Hepatocyte (in vitro differentiated cells): Measurements from ENCODE around the gene TMPRSS4. TPM values are rescaled to one million over a fixed set of nuclear protein-coding genes. Genes with fewer than 3 reads are reported as not detected.

Source experiments
- DNase-seq: peaks from one replicate; pipeline ENCODE4 v3.0.0-alpha.2; 2016; ENCODE audit warnings: low spot score
- H2AFZ ChIP-seq: fragments of 200-600 bp; sonication (generic); 2 replicates; pipeline ENCODE4 v1.6.0; 2016; ENCODE audit warnings: antibody characterized with exemption, mild to moderate bottlenecking
- H3K27ac ChIP-seq: fragments of 200-600 bp; sonication (generic); 2 replicates; pipeline ENCODE4 v1.5.1; 2016; ENCODE audit warnings: mild to moderate bottlenecking
- H3K27me3 ChIP-seq: fragments of 200-600 bp; sonication (generic); 2 replicates; pipeline ENCODE4 v1.6.1; 2016
- H3K36me3 ChIP-seq: fragments of 200-600 bp; sonication (generic); replicated peaks from 2 replicates; pipeline ENCODE4 v1.5.1; 2016; ENCODE audit warnings: low read depth; ENCODE audit not compliant: insufficient read depth
- H3K4me1 ChIP-seq: fragments of 200-600 bp; sonication (generic); 2 replicates; pipeline ENCODE4 v1.5.1; 2016; ENCODE audit warnings: mild to moderate bottlenecking, moderate library complexity; ENCODE audit not compliant: insufficient read depth
- H3K4me2 ChIP-seq: fragments of 200-600 bp; sonication (generic); 2 replicates; pipeline ENCODE4 v1.6.0; 2016
- H3K4me3 ChIP-seq: fragments of 200-600 bp; sonication (generic); 2 replicates; pipeline ENCODE4 v1.5.1; 2016; ENCODE audit warnings: mild to moderate bottlenecking
- H3K79me2 ChIP-seq: fragments of 200-600 bp; sonication (generic); 2 replicates; pipeline ENCODE4 v1.6.0; 2017; ENCODE audit warnings: mild to moderate bottlenecking
- H3K9me2 ChIP-seq: fragments of 200-600 bp; sonication (generic); replicated peaks from 2 replicates; pipeline ENCODE4 v1.6.0; 2017; ENCODE audit warnings: mild to moderate bottlenecking; ENCODE audit not compliant: insufficient read depth
- H3K9me3 ChIP-seq: fragments of 200-600 bp; sonication (generic); 2 replicates; pipeline ENCODE4 v1.5.1; 2016; ENCODE audit warnings: low read depth, mild to moderate bottlenecking
- H4K20me1 ChIP-seq: fragments of 200-600 bp; sonication (generic); 2 replicates; pipeline ENCODE4 v1.6.0; 2016; ENCODE audit warnings: mild to moderate bottlenecking; ENCODE audit not compliant: insufficient read depth, poor library complexity, severe bottlenecking
- CTCF ChIP-seq: fragments of 200-600 bp; sonication (generic); IDR thresholded peaks from 2 replicates; pipeline ENCODE4 v1.5.1; 2016; ENCODE audit warnings: antibody characterized with exemption, mild to moderate bottlenecking; ENCODE audit not compliant: poor library complexity
- EZH2 ChIP-seq: fragments of 200-600 bp; sonication (generic); IDR thresholded peaks from 2 replicates; pipeline ENCODE4 v1.6.1; 2016; ENCODE audit warnings: antibody characterized with exemption, mild to moderate bottlenecking, borderline replicate concordance
- EZH2phosphoT487 ChIP-seq: fragments of 200-600 bp; sonication (generic); IDR thresholded peaks from one replicate; pipeline ENCODE4 v1.6.1; 2018; ENCODE audit warnings: antibody characterized with exemption, mild to moderate bottlenecking, low read depth, moderate library complexity; ENCODE audit not compliant: unreplicated experiment, severe bottlenecking
- WGBS: methylation state at CpG from one replicate; pipeline ENCODE4 v1.1.6; 2016; ENCODE audit warnings: low lambda C conversion rate; ENCODE audit errors: missing lambda C conversion rate; 5-methylcytosine and 5-hydroxymethylcytosine counted together
- polyA plus RNA-seq: library from polyadenylated mRNA; unstranded; fragments of >200 nt; fragmentation: Nextera tagmentation; extraction: Ambion mirVana; gene quantifications from 2 replicates; pipeline ENCODE4 v1.2.1, GENCODE V29; 2016
- total RNA-seq: library from RNA; depleted of rRNA; stranded (reverse); fragments of >200 nt; gene quantifications from 2 replicates; pipeline ENCODE4 v1.2.3, GENCODE V29; 2014

The TMPRSS4 gene
- total and polyA plus RNA-seq, 2 experiments from 2014 or later = 10.9 to 16.2 TPM

- H3K4me1 ChIP-seq = no peaks in the 10 kb centered on the region
- H3K4me3 ChIP-seq = no peak overlapping the region
- H3K79me2 ChIP-seq = no peaks in the 10 kb centered on the region
- H2AFZ ChIP-seq = no peak overlapping the region
- WGBS = 90% methylated on average over 4 of the region's 4 CpGs
- H4K20me1 ChIP-seq = no peaks in the 10 kb centered on the region
- H3K4me2 ChIP-seq = no peak overlapping the region
- H3K27me3 ChIP-seq = no peaks in the 10 kb centered on the region
- H3K27ac ChIP-seq = no peak overlapping the region
- no peak for TF ChIP-seq CTCF
- no peak for TF ChIP-seq EZH2
- no peak for TF ChIP-seq EZH2phosphoT487
- no peaks in the 10 kb centered on the region for H3K36me3 ChIP-seq
- H3K9me3 ChIP-seq = no peaks in the 10 kb centered on the region
- no peaks in the 10 kb centered on the region for H3K9me2 ChIP-seq
- no peak for DNase-seq
Measured at GRCh38 chr11:118047749-118048148, 29.1 kb upstream of the TMPRSS4 start.

GRCh38 chr11:118048472-118049370 lies 28.2 kb upstream of the TMPRSS4 start:
- no peaks in the 10 kb centered on the region for H3K4me1 ChIP-seq
- no peaks in the 10 kb centered on the region for H3K27me3 ChIP-seq
- H4K20me1 ChIP-seq = no peaks in the 10 kb centered on the region
- no peaks in the 10 kb centered on the region for H3K9me3 ChIP-seq
- TF ChIP-seq CTCF = no peak
- TF ChIP-seq EZH2phosphoT487 = no peak
- TF ChIP-seq EZH2 = no peak
- H3K4me2 ChIP-seq = no peak overlapping the region
- no peak overlapping the region for H2AFZ ChIP-seq
- no peaks in the 10 kb centered on the region for H3K79me2 ChIP-seq
- H3K4me3 ChIP-seq = no peak overlapping the region
- 94% methylated on average over 11 of the region's 11 CpGs for WGBS
- H3K27ac ChIP-seq = no peak overlapping the region
- H3K9me2 ChIP-seq = no peaks in the 10 kb centered on the region
- DNase-seq = no peak
- no peaks in the 10 kb centered on the region for H3K36me3 ChIP-seq

GRCh38 chr11:118049771-118050170 lies 27.1 kb upstream of the TMPRSS4 start:
- H4K20me1 ChIP-seq = no peaks in the 10 kb centered on the region
- H3K79me2 ChIP-seq = no peaks in the 10 kb centered on the region
- no peaks in the 10 kb centered on the region for H3K9me3 ChIP-seq
- DNase-seq = no peak
- no peaks in the 10 kb centered on the region for H3K9me2 ChIP-seq
- H3K4me3 ChIP-seq = no peak overlapping the region
- no peaks in the 10 kb centered on the region for H3K4me1 ChIP-seq
- H3K36me3 ChIP-seq = no peaks in the 10 kb centered on the region
- TF ChIP-seq EZH2 = no peak
- TF ChIP-seq CTCF = no peak
- no peak for TF ChIP-seq EZH2phosphoT487
- WGBS = 95% methylated on average over 6 of the region's 6 CpGs
- H3K27ac ChIP-seq = no peak overlapping the region
- no peak overlapping the region for H3K4me2 ChIP-seq
- H3K27me3 ChIP-seq = no peaks in the 10 kb centered on the region
- H2AFZ ChIP-seq = no peak overlapping the region
